Epithelial cell of proximal tubule (primary cell): ENCODE results near the gene GAB2. TPM values are rescaled to one million over a fixed set of nuclear protein-coding genes. Genes with fewer than 3 reads are reported as not detected.

Source experiments
- DNase-seq: peaks from one replicate; pipeline ENCODE4 v3.0.0-alpha.2; 2011; ENCODE audit warnings: low read depth
- H3K4me3 ChIP-seq: 2 replicates; pipeline ENCODE4 v1.5.1; 2011; ENCODE audit warnings: low read depth, mild to moderate bottlenecking, low read length
- CTCF ChIP-seq: conservative IDR thresholded peaks from 2 replicates; pipeline ENCODE4 v1.5.1; 2012; ENCODE audit warnings: low read depth, mild to moderate bottlenecking, low read length
- total RNA-seq: library from RNA; depleted of rRNA; stranded (reverse); fragments of >200 nt; gene quantifications from 2 replicates; pipeline ENCODE4 v1.2.3, GENCODE V29; 2015

GAB2 gene
- total RNA-seq, 1 donor from 2014 or later: 15.0 TPM

- DNase-seq: no peak
- no peak for TF ChIP-seq CTCF
- H3K4me3 ChIP-seq: no peak overlapping the region
Measured at GRCh38 chr11:78265326-78265725, 152.3 kb downstream of the GAB2 start.

DNA sequence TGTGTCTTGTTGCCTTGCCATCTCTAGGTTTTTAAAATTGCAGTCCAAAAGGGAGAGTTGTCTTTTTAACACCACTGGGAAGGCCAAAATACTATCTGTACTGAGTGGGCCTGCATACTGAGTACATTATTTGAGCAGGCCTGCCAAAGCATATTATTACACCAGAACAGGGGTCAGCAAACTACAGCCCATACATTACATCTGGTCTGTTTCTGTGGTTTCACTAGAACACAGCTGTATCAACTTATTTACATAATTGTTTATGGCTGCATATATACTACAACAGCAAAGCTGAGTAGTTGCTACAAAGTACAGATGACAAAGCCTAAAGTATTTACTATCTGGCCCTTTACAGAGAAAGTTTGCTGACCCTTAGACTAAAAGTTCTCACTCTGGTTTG is 154.9 kb downstream of the GAB2 start:
- no peak for DNase-seq
- H3K4me3 ChIP-seq: no peak overlapping the region
- no peak for TF ChIP-seq CTCF

- H3K4me3 ChIP-seq: no peak overlapping the region
- no peak for TF ChIP-seq CTCF
- no peak for DNase-seq
Measured at GRCh38 chr11:78262238-78262637, 155.4 kb downstream of the GAB2 start.

DNA sequence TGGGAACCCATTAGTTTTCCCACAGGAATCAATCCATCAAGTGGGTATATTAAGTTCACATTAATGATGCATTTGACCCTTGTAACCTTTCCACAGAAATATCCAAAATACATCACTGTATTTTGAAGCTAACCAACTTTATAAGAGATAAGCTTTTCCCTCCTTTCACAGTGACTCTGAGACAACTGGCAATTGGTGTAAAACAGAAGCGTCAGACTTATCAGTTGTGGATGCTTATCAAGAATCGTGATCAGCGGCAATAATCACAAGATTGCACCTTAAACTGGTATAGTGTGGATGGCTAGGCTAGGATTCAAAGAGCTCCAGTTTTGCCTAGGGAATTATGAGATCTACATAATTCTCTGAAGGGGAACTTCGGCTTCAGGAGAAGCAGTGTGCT is 155.8 kb downstream of the GAB2 start:
- H3K4me3 ChIP-seq: no peak overlapping the region
- no peak for DNase-seq
- TF ChIP-seq CTCF: no peak

- no peak overlapping the region for H3K4me3 ChIP-seq
- no peak for TF ChIP-seq CTCF
- DNase-seq: no peak
Measured at GRCh38 chr11:78261367-78261766, 156.3 kb downstream of the GAB2 start.

DNA sequence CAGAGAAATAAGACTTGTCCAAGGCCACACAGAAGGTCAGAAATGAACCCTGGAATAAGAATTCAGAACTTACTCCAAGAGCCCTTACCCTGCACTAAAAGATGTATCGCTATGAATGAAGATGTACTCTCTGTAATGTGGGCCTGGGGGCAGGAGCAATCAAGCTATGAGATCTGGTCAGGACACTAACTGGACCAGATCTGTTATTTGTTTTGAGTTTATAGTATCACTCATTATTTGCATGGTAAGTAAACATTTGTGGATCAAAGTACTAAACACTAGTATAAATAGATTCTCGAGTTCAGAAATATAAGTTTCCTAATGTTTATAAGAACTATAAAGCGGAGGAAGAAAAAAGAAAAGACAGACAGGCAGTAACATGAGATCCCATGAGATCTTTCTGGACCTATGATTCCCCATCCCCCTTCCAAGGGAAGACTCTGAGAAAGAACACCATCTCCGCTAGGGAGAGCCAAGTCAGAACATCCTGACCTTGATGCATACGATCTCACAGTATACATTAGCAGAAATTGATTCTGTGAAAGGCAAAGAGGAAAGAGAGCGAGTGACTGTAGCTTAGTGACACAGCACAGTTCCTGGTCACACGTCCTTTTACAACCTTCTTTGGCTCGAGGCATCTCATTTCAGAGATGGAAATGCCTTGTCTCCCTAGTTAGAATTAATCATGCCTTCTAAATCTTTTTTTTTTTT is 157.7 kb downstream of the GAB2 start:
- TF ChIP-seq CTCF: no peak
- H3K4me3 ChIP-seq: no peak overlapping the region
- no peak for DNase-seq

DNA sequence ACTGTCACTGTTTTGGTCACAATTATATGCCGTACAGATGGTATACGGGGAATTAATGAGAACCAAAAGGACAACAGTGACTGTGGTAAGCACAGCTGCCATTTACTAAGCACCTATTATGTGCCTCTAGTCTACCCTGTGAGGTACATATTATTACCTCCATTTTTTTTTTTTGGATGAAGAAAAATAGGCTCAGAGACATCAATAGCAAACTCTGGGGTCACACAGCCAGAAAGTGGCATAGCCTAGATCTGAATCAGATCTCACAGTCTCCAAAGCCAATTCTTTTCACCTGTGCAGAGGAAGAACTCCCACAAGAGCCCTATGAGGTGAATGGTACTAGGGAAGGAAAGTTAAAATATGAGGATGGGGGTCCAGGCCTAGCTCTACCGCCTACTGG is 160.0 kb downstream of the GAB2 start:
- TF ChIP-seq CTCF: no peak
- H3K4me3 ChIP-seq: no peak overlapping the region
- DNase-seq: no peak
